Forelimb muscle (tissue), 1 donor: ENCODE data around the gene CFDP1. TPM values are rescaled to one million over a fixed set of nuclear protein-coding genes. Genes with fewer than 3 reads are reported as not detected.

Source experiments
- DNase-seq: peaks from one replicate; pipeline ENCODE4 v3.0.0-alpha.2; 2013; ENCODE audit warnings: low read depth
- polyA plus RNA-seq: library from polyadenylated mRNA; unstranded; fragments of 120-200 nt; gene quantifications from one replicate; pipeline ENCODE4 v1.2.1, GENCODE V29; 2013; ENCODE audit not compliant: insufficient read length

CFDP1 gene
- polyA plus RNA-seq, 1 donor, result 72.9 TPM

DNA sequence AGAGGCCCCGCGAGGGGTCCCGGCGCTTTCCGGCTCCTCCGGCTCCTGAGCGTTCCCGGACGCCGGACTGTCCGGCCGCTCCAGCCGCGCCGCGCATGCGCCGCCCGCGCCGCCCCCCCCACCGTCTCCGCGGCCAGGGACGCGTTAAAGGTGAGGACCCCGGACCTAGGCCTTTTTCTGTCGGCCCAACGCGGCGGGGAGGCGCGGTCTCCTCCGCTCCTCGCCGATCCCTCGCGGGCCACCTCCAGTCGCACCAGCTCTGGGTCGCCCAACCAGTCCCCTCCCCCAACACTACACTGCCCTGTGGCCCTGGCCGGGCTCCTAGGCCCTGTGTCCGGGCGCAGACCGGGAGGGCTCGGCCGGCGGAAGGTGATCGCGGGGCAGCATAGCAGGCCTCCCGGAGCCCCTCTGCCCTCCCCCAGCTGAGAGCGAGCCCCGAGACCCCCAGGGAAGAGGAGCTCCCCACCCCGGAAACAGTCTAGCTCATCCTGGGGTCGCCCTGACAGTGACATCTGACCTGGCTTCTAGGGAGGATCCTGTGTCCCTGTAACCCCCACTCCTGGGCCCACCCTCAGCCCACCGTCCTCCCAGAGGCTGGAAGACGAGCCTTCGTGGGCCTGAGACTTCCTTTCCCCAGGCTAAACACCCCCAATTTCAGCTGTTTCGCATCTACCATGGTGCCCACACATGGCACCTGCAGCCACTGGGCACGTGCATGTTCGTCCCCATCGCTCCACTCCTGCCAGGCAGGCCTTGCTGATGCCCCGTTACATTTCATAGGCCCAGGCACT is 167.2 kb downstream of the CFDP1 start:
- DNase-seq, result no peak

DNA sequence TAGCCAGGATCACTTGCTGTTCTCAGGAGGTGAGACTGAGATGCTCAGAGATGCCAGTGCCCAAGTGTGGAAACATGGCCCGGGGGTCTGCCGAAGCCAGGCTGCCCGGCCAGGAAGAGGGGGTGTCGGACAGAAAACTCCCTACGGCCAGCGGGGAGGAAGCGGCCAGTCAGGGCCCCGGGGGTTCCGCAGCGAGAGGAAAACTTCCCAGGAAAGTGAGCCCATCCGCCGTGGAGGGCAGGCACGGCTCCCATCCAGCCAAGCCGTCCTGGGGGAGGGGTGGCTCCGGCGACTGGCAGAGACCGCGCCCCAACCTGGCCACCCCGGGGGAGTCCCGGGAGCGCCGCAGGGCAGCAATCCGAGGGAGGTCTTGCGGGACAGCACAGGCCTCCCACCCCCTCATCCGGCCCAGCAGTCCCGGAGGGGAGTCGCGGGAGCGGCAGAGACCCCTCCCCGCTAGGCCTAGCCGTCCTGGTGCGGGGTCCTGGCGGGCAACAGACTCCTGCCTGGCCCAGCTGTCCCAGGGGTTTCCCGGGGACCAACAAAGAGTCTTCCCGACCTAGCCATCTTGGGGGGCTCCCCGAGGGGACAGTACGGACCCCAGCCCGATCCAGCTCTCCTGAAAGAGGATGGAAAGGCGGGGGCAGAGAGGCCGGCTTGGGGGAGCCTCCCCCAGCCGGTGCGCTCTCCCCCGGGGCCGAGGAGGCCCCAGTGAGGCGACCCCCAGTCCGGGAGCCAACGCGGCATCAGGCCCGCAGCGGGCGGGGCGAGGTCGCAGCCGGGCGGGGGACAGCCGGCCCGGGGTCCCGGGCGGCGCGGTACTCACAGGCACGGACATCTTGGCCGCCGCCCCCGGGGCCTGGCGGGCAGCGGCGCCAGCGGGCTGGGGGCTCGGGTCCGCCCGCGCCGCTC is 168.0 kb downstream of the CFDP1 start:
- DNase-seq, result no peak

DNA sequence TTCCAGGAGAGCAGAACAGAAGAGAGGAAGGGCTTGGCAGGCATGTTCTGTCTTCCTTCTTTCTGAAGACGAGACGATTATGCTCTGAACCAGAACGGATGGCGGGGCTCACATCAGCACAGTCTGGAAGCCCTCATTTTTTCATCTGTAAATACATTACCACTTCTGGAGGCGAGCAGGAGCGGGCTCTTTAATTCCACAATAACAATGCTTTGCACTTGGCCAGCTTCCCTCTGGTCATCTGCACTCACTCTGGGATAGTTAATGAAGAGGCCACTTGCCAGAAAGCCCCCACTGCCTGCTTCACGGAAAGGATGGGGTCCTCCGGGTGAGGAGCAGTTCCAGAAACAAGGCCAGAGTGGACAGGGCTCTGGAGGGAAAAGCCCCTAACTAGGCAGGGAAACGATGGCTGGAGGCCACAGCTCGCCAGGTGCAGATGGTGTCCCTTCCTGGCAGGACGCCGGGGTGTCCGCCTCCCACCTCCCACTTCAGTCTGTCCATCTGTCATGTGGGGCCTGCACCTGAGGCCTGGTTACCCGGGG is 168.8 kb downstream of the CFDP1 start:
- DNase-seq, result peak; percentile 50

DNA sequence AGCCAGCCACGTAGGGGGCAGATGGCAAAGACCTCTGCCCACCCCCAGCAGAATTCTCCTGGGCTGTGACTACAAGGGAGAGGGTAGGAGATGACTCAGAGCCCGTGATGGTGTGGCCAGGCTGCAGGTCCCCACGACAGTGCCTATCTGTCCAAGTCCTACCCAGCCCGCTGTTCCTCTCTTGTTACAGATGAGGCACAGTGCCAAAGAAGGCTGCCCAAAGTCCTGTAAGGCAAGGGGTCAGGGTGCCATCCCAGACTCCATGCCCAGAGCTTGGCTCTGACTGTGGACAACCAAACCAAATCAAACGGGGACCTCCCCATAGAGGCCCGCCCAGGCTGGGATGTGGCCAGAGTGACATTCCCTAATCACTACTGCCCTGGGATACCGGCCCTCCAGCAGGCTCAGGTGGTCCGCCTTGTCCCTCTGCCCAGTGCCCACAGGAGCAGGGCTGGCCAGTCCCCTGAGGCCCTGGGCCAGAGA is 169.3 kb downstream of the CFDP1 start:
- no peak for DNase-seq

DNA sequence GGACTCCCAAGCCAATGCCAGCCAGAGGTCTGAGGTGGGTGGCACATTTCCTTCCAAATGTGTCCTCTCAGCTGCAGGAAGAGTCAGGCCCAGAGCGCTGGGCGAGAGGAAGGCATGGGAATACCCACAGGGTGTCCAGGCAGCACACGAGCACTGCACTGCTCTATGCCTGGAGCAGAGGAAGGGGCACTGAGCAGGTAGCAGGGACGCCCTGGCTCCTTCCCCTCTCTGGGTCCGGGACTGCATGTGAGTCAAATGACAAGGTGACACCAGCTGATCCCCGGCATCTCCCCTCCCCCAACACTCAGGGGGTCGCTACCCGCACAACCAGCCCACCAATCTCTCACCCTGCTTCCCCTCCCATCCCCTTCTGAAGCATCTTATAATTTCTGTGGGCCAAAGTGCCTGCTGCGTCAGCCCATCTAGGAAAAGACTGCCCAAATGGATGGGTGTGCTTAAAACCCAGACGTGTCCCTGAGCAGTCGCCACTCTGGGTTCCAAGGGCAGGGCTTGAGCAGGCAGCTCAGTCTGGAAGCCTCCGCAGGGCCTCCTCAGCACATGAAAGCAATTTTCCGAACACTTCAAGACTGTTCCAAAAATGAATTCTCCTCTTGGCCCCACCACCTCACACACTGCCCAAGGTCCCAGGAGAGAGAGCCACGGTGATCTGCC is 169.9 kb downstream of the CFDP1 start:
- DNase-seq, result no peak

DNA sequence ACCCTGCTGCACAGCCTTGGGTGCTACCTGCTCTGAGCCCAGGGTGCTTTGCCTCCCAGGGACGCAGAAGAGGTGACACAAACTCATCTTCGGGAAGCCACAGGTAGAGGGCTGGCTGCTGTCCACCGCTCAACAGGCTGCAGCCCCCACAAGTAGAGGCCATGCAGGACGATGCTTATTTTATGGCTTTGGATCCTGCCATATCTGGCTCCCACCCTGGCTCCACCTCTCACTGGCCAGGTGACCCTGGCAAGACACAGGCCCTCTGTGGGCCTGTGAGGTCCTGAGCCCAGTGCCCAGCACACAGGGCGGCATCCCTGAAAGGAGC is 170.5 kb downstream of the CFDP1 start:
- no peak for DNase-seq

DNA sequence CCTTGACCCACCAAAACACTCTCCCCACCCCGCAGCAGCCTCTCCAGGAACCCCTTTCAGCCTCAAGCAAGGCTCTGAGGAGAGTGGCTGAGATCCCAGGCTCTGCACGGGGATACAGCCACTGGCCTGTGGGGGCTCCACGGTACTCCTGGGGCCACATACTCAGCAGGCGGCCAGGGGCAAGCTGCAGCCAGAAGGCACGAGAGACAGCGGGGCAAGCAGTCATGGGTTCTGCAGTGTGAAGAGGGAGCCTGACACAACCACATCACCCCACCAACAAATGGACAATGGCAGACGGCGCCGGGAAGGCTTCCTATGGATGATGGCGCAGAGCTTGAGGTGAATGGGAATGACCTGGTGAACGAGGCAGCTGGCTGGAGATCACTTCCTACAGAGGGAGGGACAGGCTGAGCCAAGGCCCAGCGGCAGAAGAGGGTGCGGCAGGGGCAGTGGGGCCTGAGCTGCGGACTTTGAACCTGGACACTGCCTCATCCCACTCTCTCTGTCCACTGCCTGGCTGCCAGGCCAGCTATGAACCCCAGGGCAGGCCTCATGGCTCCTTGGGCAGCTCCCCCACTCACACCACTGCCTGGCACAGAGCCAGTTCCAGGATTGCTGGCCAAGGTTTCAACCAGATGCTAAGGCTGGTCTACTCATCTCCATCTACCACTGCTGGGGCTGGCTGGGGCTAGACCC is 171.1 kb downstream of the CFDP1 start:
- no peak for DNase-seq

DNA sequence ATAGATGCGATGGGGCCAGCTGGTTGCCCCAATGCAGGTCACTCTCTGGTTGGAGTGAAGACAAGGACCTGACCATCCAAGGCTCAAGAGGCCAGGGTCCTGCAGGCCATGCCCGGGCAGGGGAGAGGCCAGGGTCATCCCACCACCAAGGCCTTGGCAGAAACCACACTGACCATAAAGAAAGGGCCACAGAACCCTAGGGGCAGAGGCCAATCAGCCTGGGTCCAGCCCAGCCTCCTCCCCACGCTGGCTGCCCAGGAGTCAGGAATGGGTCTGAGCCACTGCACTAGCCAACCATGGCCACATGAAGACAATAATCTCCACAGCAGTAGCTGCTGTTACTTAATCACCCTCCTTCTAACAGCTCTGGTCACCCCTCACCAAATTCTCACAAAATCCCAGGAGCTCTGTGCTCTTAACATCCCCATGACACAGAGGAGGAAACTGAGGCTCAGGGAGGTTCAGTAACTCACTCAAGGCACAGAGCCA is 171.7 kb downstream of the CFDP1 start:
- no peak for DNase-seq

DNA sequence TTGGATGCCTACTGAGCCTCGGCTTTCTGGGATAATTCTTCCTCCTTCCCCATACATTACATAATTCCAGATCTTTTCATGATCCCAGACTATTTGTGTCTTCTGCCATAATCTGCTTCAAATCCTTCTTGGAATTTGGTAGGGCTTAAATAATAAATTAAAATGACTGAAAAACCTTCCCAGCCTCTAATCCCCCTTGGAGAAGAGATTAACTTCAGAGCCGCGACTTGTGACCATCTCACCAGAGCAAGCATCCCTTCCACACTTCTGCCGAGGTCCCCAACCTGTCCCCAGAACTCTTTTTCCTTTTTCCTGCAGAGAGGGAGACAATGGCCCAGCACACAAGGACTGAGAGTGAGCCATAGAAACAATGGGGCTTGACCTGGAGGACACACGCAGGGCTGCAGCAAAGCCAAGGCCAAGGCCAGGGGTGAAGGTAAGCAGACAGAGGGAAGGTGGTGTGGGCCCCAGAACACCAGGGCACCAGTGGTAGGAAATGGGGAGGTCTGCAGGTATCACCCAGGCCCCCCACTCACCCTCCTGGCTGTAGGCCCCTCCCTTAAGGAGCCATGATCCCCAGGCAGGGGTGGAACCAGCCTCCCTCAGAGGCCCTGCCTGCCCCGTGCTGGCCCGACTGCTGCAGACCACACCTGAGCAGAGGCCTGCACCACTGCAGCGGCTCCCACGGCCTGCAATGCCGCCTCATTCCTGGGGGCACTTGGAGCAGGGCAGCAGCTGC is 172.3 kb downstream of the CFDP1 start:
- DNase-seq, result no peak

DNA sequence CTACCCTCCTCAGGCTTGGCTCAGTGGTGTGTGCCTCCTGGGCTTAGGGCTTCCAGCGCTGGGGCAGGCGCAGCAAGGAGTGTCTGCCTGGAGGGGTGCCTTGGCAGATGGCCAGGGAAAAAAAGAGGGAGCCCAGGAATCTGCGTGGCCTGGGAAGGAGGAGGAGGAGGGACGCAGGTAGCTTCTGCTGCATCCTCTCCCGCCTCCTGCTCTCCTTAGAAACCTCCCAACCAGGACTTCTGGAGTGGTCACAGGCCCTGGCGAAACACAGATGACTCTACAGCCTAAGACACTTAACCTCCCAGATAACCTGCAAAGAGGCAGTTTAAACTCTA is 174.5 kb downstream of the CFDP1 start:
- no peak for DNase-seq

DNA sequence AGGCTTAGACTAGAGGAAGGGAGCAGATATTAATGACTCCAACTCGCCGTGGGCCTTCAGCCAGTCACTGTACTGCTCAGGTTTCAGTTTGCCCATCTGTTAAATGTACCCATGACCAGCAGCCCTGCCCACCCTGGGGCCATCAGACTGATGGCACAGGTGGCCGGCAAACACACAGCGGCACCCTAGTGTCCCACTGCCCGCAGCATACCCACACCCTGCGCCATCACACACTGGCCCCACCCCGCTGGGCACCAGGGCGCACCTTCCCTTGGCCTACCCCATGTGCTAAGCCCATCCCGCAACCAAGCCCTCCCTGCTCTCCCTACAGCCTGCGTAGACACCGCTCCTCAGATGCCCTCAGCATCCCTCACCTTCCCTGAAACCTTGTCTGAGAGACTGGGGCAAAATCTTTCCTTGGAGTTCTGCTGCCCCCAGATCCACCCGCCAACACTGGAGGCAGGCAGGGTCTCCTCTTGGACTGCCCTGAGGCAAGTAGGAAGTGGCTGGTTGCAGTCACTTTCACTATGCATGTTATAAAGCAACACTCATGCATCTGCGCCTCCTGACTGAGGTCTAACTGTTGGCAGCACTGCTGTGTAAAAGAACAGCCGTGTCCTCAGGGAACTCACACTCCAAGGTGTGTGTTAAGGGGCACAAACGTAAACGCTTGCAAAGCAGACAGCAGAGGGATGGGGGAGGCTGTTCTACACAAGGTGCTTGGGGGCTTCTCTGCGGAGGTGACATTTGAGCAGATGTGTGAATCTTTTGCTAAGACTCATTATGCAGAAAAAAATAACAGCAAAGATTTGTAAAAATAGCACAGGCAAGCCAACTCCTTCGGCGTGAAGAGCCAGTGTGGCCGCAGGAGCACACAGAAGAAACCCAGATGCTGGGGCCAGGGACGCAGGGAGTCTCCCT is 175.2 kb downstream of the CFDP1 start:
- no peak for DNase-seq

DNA sequence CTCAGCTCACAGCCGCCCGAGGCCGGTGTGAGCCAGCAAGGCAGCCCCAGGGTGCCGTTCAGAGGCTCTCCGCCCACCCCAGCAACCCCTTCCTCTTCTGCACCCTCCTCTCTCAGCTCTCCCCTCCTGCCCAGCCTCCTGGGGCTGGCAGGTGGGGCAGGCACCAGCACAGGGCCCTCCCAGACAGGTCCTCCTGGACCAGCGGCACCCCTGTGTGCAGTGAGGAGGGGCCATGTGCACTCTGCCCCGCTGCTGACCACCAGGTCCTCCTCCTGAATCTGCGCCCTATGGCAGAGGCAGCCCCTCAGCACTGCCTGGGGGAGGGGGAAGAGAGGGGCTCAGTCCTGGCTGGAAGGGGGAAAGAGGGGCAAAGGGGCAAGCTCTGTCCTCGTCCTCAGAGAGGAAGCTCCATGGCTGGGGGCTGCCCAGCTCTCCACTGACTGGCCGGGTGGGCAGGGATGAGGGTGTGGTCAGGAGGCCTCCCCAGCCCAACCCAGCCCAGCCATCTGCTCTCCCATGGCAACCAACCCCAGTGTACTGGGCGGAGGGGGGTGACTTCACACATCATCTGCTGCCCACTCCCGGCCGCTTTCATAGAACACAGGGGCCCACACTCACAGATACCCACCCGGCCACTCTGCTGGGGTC is 176.5 kb downstream of the CFDP1 start:
- DNase-seq, result no peak

DNA sequence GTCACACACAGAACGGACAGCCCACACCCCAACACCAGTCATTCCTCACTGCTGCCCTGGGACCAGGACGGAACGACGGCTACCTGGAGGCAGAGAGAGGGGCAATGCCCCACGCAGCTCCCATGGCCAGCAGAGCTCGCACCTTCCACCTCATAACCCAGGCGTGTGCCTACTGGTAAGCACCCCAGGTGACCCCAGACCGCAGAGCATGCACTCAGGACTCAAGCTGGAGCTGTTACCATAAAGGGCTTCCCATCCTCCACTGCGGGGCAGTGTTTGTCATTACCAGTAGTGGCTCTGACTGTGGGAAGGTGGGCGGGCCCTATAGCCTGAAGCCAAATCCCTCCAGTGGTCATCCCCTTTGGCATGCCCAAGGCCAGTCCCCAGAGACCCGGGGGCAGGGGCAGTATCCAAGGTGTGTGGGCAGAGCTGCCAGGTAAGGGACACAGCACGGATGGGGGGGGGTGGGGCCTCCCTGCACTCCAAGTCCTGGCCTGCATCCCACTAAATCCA is 177.2 kb downstream of the CFDP1 start:
- DNase-seq, result no peak

DNA sequence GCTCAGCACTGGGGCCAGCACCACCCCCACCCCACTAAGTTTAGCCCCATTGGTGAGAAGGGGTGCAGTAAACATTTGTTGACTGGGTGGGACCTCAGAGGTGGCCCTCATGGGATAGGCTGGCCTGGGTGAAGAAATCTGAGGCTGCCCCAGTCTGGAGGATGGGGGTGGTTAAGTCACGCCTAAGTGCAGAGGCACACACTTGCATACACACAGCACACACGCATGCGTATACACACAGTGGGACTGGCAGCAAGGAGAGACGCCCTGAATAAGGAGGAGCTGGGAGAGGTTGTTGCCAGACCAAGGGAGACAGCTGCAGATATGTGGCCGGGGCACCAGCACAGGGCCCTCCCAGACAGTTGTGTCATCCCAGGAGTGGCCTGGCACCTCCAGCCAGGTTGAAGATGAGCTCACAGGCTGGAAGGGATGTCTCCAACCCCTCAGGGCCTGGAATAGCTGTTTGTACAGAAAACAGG is 178.9 kb downstream of the CFDP1 start:
- DNase-seq, result no peak

DNA sequence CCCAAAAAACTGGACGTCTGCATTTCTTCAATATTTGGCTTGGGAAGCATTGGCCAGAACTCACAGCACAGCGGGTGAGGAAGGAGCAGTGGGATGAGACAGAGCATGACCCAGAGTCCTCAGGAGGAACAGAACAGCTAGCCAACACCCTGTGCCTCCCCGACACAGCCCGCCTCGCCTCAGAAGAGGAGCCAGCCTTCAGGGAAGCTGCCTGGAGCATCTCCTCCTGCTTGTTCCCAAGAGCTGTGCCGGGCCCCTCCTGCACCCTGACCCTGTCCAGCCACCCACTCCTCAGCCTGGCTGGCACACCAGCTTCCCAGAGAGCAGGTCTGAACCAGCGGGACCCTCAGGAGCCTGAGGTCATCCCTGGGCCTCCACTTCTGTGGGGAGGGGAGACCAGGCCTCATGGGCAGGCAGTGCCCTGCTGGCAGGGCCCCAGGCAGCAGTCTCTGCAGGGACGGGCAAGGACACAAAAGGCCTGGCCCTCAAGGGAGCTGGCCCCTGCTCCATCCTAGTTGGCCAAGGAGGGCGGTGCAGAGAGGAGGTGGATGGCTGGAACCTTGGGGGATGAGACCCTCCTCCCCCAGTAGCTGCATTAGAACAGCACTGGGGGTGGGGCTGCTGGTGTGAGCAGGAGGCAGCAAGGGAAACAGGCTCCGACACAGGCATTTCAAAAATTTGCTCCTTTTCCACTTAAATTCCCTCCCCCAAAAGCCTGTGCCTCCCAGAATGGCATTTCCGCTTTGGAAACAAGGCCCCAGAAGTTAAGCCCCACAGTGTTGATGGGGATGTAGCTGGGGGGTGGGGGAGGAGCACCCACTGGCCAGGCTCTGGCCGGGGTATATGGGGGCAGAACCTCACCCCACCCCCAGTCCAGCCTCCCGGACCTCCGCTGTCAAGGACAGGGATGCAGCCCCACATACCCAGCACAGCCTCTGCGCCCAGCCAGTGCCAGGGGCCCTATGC is 180.1 kb downstream of the CFDP1 start:
- no peak for DNase-seq

DNA sequence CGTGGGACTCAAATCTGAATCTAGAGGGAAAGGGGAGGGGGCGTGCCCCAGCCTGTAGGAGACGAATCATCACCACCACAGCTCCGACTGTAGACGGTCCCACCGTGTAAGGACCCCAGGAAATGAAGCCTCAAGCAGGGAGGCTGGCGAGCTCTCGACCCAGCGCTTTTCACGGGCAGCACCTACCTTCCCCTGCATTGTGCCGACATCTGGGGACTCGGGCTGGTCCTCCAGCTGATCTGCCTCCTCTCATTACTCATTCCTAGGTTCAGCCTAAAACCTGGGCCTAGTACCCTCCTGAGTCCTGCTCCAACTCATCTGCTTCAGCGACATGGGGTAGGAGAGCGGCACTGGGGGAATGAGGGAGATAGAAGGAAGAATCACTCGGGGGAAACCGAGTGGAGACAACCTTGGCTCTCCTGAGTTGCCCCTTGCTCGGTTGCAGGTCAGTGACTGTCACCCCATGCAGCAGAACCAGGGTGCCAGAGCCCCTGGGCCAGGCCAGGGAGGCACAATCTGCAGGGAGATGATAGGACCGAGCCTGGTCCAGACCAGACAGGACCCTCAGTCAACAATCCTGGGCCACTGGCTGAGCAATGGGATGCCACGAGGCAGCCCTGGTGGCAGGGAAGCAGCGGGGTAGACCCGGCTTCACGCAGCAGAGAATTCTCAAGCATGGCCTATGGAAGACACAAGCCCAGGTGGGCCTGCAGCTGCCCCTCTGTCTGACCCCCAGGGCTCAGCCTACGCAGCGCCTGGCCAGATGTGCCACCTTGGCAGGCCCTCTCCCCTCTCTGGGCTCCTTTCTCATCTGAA is 181.0 kb downstream of the CFDP1 start:
- no peak for DNase-seq
